Astrocyte (in vitro differentiated cells and primary cell): ENCODE measurements around the gene ZMYM4. TPM values are rescaled to one million over a fixed set of nuclear protein-coding genes. Genes with fewer than 3 reads are reported as not detected.

Experiments
- DNase-seq: peaks from one replicate; pipeline ENCODE4 v3.0.0-alpha.2; 2010; ENCODE audit warnings: low read depth
- FAIRE-seq: peaks from 2 replicates; lab custom pipeline; 2011; peaks lifted over from hg19 to GRCh38; lab: Jason Lieb, UNC
- H2AFZ ChIP-seq: 2 replicates; pipeline ENCODE4 v1.6.0; 2012; ENCODE audit warnings: low read depth, low read length, inconsistent platforms
- H3K27ac ChIP-seq: 2 replicates; pipeline ENCODE4 v1.5.1; 2011; ENCODE audit warnings: low read depth, low read length, inconsistent platforms
- H3K27me3 ChIP-seq: 2 replicates; pipeline ENCODE4 v1.6.0; 2011; ENCODE audit warnings: low read length, inconsistent platforms; ENCODE audit not compliant: insufficient read depth
- H3K36me3 ChIP-seq: 2 replicates; pipeline ENCODE4 v1.5.1; 2011; ENCODE audit warnings: low read length, inconsistent platforms; ENCODE audit not compliant: insufficient read depth
- H3K4me1 ChIP-seq: 2 replicates; pipeline ENCODE4 v1.5.1; 2011; ENCODE audit warnings: low read length, inconsistent platforms; ENCODE audit not compliant: insufficient read depth
- H3K4me2 ChIP-seq: 2 replicates; pipeline ENCODE4 v1.6.0; 2012; ENCODE audit warnings: low read length, inconsistent platforms
- H3K4me3 ChIP-seq: 2 replicates; pipeline ENCODE4 v1.5.1; 2011; ENCODE audit warnings: low read depth, mild to moderate bottlenecking, low read length, inconsistent platforms; ENCODE audit not compliant: insufficient read depth
- H3K79me2 ChIP-seq: 2 replicates; pipeline ENCODE4 v1.6.0; 2012; ENCODE audit warnings: mild to moderate bottlenecking, low read length, inconsistent platforms; ENCODE audit not compliant: insufficient read depth
- H3K9ac ChIP-seq: 2 replicates; pipeline ENCODE4 v1.6.0; 2012; ENCODE audit warnings: mild to moderate bottlenecking, low read length, inconsistent platforms
- H3K9me3 ChIP-seq: 2 replicates; pipeline ENCODE4 v1.5.1; 2012; ENCODE audit warnings: low read depth, mild to moderate bottlenecking, low read length, inconsistent platforms; ENCODE audit not compliant: insufficient read depth
- H4K20me1 ChIP-seq: 2 replicates; pipeline ENCODE4 v1.6.0; 2012; ENCODE audit warnings: low read length, inconsistent platforms; ENCODE audit not compliant: insufficient read depth
- H3K27ac Mint-ChIP-seq: one replicate; pipeline ENCODE4 v1.8.0; 2021; ENCODE audit warnings: mild to moderate bottlenecking, mixed read lengths; ENCODE audit not compliant: unreplicated experiment
- H3K27me3 Mint-ChIP-seq: one replicate; pipeline ENCODE4 v1.8.0; 2021; ENCODE audit warnings: low read depth, mixed read lengths; ENCODE audit not compliant: unreplicated experiment
- H3K36me3 Mint-ChIP-seq: one replicate; pipeline ENCODE4 v1.8.0; 2021; ENCODE audit warnings: low read depth, mixed read lengths; ENCODE audit not compliant: unreplicated experiment
- H3K4me1 Mint-ChIP-seq: one replicate; pipeline ENCODE4 v1.8.0; 2021; ENCODE audit warnings: low read depth, mixed read lengths; ENCODE audit not compliant: unreplicated experiment
- H3K4me3 Mint-ChIP-seq: one replicate; pipeline ENCODE4 v1.8.0; 2021; ENCODE audit warnings: mild to moderate bottlenecking, moderate library complexity, mixed read lengths; ENCODE audit not compliant: unreplicated experiment
- H3K9me3 Mint-ChIP-seq: one replicate; pipeline ENCODE4 v1.8.0; 2021; ENCODE audit warnings: mild to moderate bottlenecking, mixed read lengths; ENCODE audit not compliant: unreplicated experiment
- CTCF ChIP-seq: IDR thresholded peaks from 2 replicates; pipeline ENCODE4 v1.5.1; 2011; ENCODE audit warnings: low read depth, mild to moderate bottlenecking, inconsistent platforms, low read length, moderate library complexity; ENCODE audit not compliant: insufficient read depth
- EZH2 ChIP-seq: IDR thresholded peaks from 2 replicates; pipeline ENCODE4 v1.6.1; 2012; ENCODE audit warnings: mild to moderate bottlenecking, low read length, inconsistent platforms; ENCODE audit not compliant: insufficient read depth
- total RNA-seq: library from RNA; stranded (reverse); gene quantifications from 2 replicates; pipeline ENCODE4 v1.2.1, GENCODE V29; 2021

Gene ZMYM4
- total RNA-seq, 1 donor from 2014 or later = 65.5 TPM

GRCh38 chr1:35426097-35426586 is 157.6 kb downstream of the ZMYM4 start:
- H3K36me3 ChIP-seq = peaks cover 9% of the 10 kb centered on the region
- no peak overlapping the region for H3K4me3 Mint-ChIP-seq
- no peak overlapping the region for H3K4me3 ChIP-seq
- TF ChIP-seq CTCF = no peak
- TF ChIP-seq EZH2 = no peak
- H3K4me1 ChIP-seq = no peaks in the 10 kb centered on the region
- no peaks in the 10 kb centered on the region for H3K79me2 ChIP-seq
- no peak overlapping the region for H2AFZ ChIP-seq
- no peak overlapping the region for H3K27ac Mint-ChIP-seq
- no peak for DNase-seq
- no peaks in the 10 kb centered on the region for H3K4me1 Mint-ChIP-seq
- no peak overlapping the region for H3K9ac ChIP-seq
- peaks cover 4% of the 10 kb centered on the region for H4K20me1 ChIP-seq
- H3K27me3 ChIP-seq = no peaks in the 10 kb centered on the region
- no peak overlapping the region for H3K27ac ChIP-seq
- no peaks in the 10 kb centered on the region for H3K9me3 Mint-ChIP-seq
- H3K27me3 Mint-ChIP-seq = no peaks in the 10 kb centered on the region
- no peak for FAIRE-seq
- H3K4me2 ChIP-seq = no peak overlapping the region
- no peaks in the 10 kb centered on the region for H3K9me3 ChIP-seq
- H3K36me3 Mint-ChIP-seq = peaks cover 5% of the 10 kb centered on the region

GRCh38 chr1:35428360-35428759 is 159.9 kb downstream of the ZMYM4 start:
- no peaks in the 10 kb centered on the region for H3K27me3 ChIP-seq
- Mint-ChIP-seq H3K27me3 (no peaks in the 10 kb centered on the region), H3K27ac (no peak overlapping the region), H3K36me3 (peaks cover 9% of the 10 kb centered on the region), H3K9me3 (no peaks in the 10 kb centered on the region), H3K4me1 (no peaks in the 10 kb centered on the region), H3K4me3 (no peak overlapping the region)
- no peaks in the 10 kb centered on the region for H3K4me1 ChIP-seq
- H3K9me3 ChIP-seq = no peaks in the 10 kb centered on the region
- H3K4me2 ChIP-seq = no peak overlapping the region
- no peak overlapping the region for H3K27ac ChIP-seq
- no peak overlapping the region for H3K4me3 ChIP-seq
- peaks cover 4% of the 10 kb centered on the region for H4K20me1 ChIP-seq
- peaks cover 7% of the 10 kb centered on the region for H3K36me3 ChIP-seq
- no peak for DNase-seq
- H2AFZ ChIP-seq = no peak overlapping the region
- no peaks in the 10 kb centered on the region for H3K79me2 ChIP-seq
- no peak for FAIRE-seq
- no peak overlapping the region for H3K9ac ChIP-seq
- TF ChIP-seq EZH2 (no peak), CTCF (no peak)

- no peak overlapping the region for H3K4me2 ChIP-seq
- H2AFZ ChIP-seq = no peak overlapping the region
- DNase-seq (no peak), FAIRE-seq (no peak)
- Mint-ChIP-seq H3K27me3 (no peaks in the 10 kb centered on the region), H3K9me3 (no peaks in the 10 kb centered on the region), H3K36me3 (peaks cover 11% of the 10 kb centered on the region), H3K4me3 (no peak overlapping the region), H3K27ac (no peak overlapping the region), H3K4me1 (no peaks in the 10 kb centered on the region)
- H3K4me1 ChIP-seq = no peaks in the 10 kb centered on the region
- peaks cover 7% of the 10 kb centered on the region for H3K36me3 ChIP-seq
- no peak overlapping the region for H3K27ac ChIP-seq
- TF ChIP-seq EZH2 (no peak), CTCF (no peak)
- H3K9ac ChIP-seq = no peak overlapping the region
- no peak overlapping the region for H3K4me3 ChIP-seq
- H3K9me3 ChIP-seq = no peaks in the 10 kb centered on the region
- H3K27me3 ChIP-seq = no peaks in the 10 kb centered on the region
- H4K20me1 ChIP-seq = peaks cover 8% of the 10 kb centered on the region
- H3K79me2 ChIP-seq = no peaks in the 10 kb centered on the region
These were observed 162.3 kb downstream of the ZMYM4 start for GRCh38 chr1:35430762-35431161.
